Duodenal mucosa (tissue), 2 donors: ENCODE measurements around the gene MYL7.

Experiments used
- H3K27ac ChIP-seq: one replicate; pipeline ENCODE4 v1.7.0; 2013; ENCODE audit warnings: low read depth, low read length
- H3K27me3 ChIP-seq, 2 donors: one replicate each; pipeline ENCODE4 v1.7.0; 2013; ENCODE audit warnings: low read length in 2 of 2, control low read depth in 1 of 2; ENCODE audit not compliant: insufficient read depth in 2 of 2, control insufficient read depth in 1 of 2
- H3K36me3 ChIP-seq, 2 donors: one replicate each; pipeline ENCODE4 v1.7.0; 2013; ENCODE audit warnings: low read length in 2 of 2, control low read depth in 1 of 2; ENCODE audit not compliant: insufficient read depth in 2 of 2, control insufficient read depth in 1 of 2
- H3K4me1 ChIP-seq, 2 donors: one replicate each; pipeline ENCODE4 v1.7.0; 2013; ENCODE audit warnings: low read length in 2 of 2, control low read depth in 1 of 2; ENCODE audit not compliant: insufficient read depth in 2 of 2, control insufficient read depth in 1 of 2
- H3K4me3 ChIP-seq, 2 donors: one replicate each; pipeline ENCODE4 v1.7.0; 2013; ENCODE audit warnings: low read length in 2 of 2, low read depth in 1 of 2
- H3K9ac ChIP-seq, 2 donors: one replicate each; pipeline ENCODE4 v1.7.0; 2013; ENCODE audit warnings: low read length in 2 of 2, low read depth in 1 of 2
- H3K9me3 ChIP-seq, 2 donors: one replicate each; pipeline ENCODE4 v1.7.0; 2013; ENCODE audit warnings: low read length in 2 of 2, control low read depth in 1 of 2; ENCODE audit not compliant: control insufficient read depth in 1 of 2

MYL7 gene

DNA sequence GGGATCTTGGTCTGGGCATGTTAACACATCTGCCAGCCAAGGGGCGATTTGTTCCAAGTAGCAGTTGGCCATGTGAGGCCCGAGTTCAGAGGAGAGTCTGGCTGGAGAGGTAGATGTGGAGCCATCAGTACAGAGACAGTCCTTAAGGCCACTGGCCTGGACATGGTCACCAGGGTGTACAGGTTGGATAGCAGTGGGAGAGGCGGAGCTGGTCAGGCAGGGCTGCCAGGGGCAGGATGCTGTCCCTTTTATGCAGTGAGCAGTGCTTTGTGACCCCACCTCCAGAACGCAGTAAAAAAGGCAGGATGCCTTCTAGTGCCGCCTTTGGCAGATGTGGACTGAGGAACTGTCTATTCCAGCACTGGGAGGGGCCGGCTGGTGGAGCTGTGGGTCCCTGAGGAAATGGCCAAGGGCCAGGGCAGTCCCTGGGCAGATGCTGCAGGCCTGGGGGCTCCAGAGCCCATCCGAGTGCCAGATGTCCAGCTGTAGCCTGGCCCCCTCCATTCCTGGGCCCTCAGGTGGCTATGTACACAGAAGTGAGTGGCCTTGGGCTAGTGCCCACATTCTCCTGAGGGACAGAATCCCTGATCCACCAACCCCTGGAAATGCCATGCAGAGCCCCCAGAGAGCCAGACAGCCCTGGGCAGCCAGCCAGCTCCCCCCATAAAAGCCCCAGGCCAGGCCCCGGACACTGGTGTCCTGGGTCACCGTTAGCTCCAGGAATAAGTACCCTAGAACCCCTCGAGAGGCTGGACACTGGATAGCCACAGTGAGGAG, 17.2 kb upstream of the MYL7 start:
- H3K9ac ChIP-seq: no peak overlapping the region
- no peak overlapping the region for H3K27ac ChIP-seq
- no peaks in the 10 kb centered on the region for H3K27me3 ChIP-seq
- no peaks in the 10 kb centered on the region for H3K9me3 ChIP-seq
- peaks cover 0 to 9% of the 10 kb centered on the region in 2 donors for H3K4me1 ChIP-seq
- no peak overlapping the region for H3K4me3 ChIP-seq
- no peaks in the 10 kb centered on the region for H3K36me3 ChIP-seq

GRCh38 chr7:44157116-44158080, 16.3 kb upstream of the MYL7 start:
- no peak overlapping the region for H3K4me3 ChIP-seq
- H3K4me1 ChIP-seq: peaks cover 0 to 9% of the 10 kb centered on the region in 2 donors
- no peak overlapping the region for H3K27ac ChIP-seq
- H3K9ac ChIP-seq: no peak overlapping the region
- no peaks in the 10 kb centered on the region for H3K36me3 ChIP-seq
- H3K27me3 ChIP-seq: no peaks in the 10 kb centered on the region
- no peaks in the 10 kb centered on the region for H3K9me3 ChIP-seq

DNA sequence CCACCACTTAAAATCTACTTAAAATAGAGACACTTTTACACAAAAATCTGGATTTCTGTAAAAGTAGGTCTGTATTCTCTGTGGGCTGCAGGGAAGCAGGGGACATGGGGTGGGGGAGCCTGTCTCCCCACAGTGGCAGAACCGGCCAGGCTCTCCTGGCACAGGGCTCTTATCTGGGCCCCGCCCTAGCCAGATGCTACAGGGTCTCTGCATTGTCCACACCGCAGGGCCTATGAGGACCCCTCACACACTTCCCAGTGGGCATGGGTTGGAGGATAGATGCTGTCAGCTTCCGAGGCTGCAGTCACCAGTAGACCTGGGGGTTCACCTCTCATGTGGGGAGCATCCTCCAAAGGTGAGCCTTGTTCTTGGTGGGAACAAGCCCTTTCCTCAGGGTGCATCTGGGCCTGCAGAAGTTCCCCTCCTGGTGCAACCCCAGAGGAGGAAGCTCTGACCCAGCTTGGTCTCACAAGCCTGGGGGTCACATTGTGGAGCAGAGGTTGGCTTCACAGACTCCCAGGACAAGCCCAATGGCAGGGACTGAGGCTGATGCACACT, 15.4 kb upstream of the MYL7 start:
- Histone ChIP-seq H3K36me3 (no peaks in the 10 kb centered on the region), H3K4me3 (no peak overlapping the region), H3K9me3 (no peaks in the 10 kb centered on the region), H3K27ac (no peak overlapping the region), H3K9ac (no peak overlapping the region), H3K27me3 (no peaks in the 10 kb centered on the region), H3K4me1 (peaks cover 0 to 9% of the 10 kb centered on the region in 2 donors)

GRCh38 chr7:44155191-44156185, 14.4 kb upstream of the MYL7 start:
- Histone ChIP-seq H3K27ac (no peak overlapping the region), H3K4me1 (peaks cover 0 to 9% of the 10 kb centered on the region in 2 donors), H3K9ac (no peak overlapping the region), H3K36me3 (no peaks in the 10 kb centered on the region), H3K4me3 (no peak overlapping the region), H3K9me3 (no peaks in the 10 kb centered on the region), H3K27me3 (no peaks in the 10 kb centered on the region)

DNA sequence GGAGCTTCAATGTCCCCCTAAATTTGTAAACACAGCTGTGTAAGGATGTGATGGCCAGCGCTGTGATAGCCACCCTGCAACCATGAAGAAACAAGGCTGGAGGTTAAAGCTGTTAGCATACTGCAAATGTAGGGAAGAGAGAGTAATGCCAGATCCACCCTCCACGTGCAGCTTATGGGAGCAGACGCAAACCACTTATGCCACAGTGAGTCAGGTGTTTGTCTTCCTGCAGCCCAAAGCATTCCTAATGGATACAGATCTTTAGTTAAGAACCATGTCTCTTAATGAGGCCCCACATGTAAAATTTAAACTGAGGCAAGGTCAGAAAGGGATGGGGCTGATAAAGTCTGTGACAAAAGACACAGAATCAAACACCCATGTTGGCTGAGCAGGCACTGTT, 13.6 kb upstream of the MYL7 start:
- no peaks in the 10 kb centered on the region for H3K36me3 ChIP-seq
- no peak overlapping the region for H3K27ac ChIP-seq
- no peak overlapping the region for H3K4me3 ChIP-seq
- no peak overlapping the region for H3K9ac ChIP-seq
- no peaks in the 10 kb centered on the region for H3K27me3 ChIP-seq
- H3K9me3 ChIP-seq: no peaks in the 10 kb centered on the region
- H3K4me1 ChIP-seq: peaks cover 0 to 9% of the 10 kb centered on the region in 2 donors

DNA sequence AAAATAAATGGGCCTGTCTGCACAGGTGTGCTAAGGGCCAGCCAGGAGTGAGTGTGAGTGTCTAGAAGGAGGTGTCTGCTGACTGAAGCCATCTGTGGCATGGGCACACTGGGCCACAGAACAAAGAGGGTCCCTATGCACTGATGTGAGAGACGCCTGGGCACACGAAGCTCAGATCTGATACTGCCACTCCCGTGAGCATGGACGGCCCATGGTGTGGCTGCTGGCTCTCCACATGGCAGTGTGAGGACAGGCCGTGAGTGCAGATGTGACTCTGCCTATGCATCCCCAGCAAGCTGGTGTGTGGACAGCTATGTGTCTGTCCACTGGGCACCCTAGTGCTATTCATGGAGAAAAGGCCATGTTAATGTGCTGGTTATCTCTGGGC, 12.8 kb upstream of the MYL7 start:
- Histone ChIP-seq H3K27ac (no peak overlapping the region), H3K4me1 (peaks cover 0 to 9% of the 10 kb centered on the region in 2 donors), H3K36me3 (no peaks in the 10 kb centered on the region), H3K9me3 (no peaks in the 10 kb centered on the region), H3K9ac (no peak overlapping the region), H3K27me3 (no peaks in the 10 kb centered on the region), H3K4me3 (no peak overlapping the region)

- Histone ChIP-seq H3K9me3 (no peaks in the 10 kb centered on the region), H3K36me3 (no peaks in the 10 kb centered on the region), H3K27me3 (no peaks in the 10 kb centered on the region)
These were observed 12.1 kb upstream of the MYL7 start for GRCh38 chr7:44152971-44153947.

DNA sequence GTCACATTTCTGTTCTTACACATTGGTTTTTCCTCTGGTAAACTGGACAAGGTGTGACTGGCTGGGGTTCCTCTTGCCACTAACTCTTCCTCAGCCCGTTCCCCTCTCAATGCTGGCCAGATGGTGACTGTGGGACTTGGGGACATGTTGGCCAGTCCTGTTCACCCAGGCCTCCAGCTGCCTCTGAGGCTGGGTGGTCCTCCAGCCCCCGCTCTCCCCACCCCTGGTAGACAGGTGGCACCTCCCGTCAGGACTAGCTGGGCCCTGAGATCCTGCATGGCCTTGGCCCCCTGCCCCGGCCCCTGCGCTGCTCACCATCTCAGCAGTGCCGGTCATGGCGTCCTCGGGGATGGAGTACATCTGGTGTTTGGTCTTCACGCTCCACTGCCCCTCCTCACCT, 10.8 kb upstream of the MYL7 start:
- no peaks in the 10 kb centered on the region for H3K27me3 ChIP-seq
- no peak overlapping the region for H3K4me3 ChIP-seq
- no peaks in the 10 kb centered on the region for H3K36me3 ChIP-seq
- no peak overlapping the region for H3K9ac ChIP-seq
- no peak overlapping the region for H3K27ac ChIP-seq
- H3K4me1 ChIP-seq: peaks cover under 1 to 9% of the 10 kb centered on the region in 2 donors
- H3K9me3 ChIP-seq: no peaks in the 10 kb centered on the region

More at GRCh38 chr7:44152971-44153947, 12.1 kb upstream of the MYL7 start:
- Histone ChIP-seq H3K4me1 (peaks cover 0 to 9% of the 10 kb centered on the region in 2 donors), H3K27ac (no peak overlapping the region), H3K4me3 (no peak overlapping the region), H3K9ac (no peak overlapping the region)
